K562 (cell line): Measurements from ENCODE around the gene HP1BP3. TPM values are rescaled to one million over a fixed set of nuclear protein-coding genes. Genes with fewer than 3 reads are reported as not detected.

ENCODE experiments used
- ATAC-seq: fragments of 200-7000 bp; cut with Tn5 transposase; 3 replicates; pipeline ENCODE4 v1.9.1; 2020; ENCODE audit warnings: moderate library complexity
- BruUV-seq: library from RNA; stranded (reverse); fragments of 400-500 nt; replicated peaks from 2 replicates; lab custom pipeline; 2021; lab: Mats Ljungman, UMichigan
- CTCF ChIA-PET: fragments of 300-600 bp; formaldehyde crosslinking; extraction: SDS; loops from one replicate; lab custom pipeline; 2021; ENCODE audit warnings: low intra/inter-chr PET ratio; lab: Yijun Ruan, JAX
- POLR2A ChIA-PET: fragments of 300-600, 350-650 bp; sonication (Branson Sonifier 250); formaldehyde crosslinking; extraction: SDS; loops from one replicate; lab custom pipeline; 2021; ENCODE audit warnings: antibody characterized with exemption, inconsistent platforms; lab: Yijun Ruan, JAX
- DNase-seq, 4 experiments: peaks; one replicate each; pipeline versions ENCODE4 v3.0.0 to v3.0.0-alpha.2; 2011 to 2018; ENCODE audit warnings: low spot score in 3 of 4, mixed read lengths in 3 of 4; ENCODE audit errors: extremely low read depth in 1 of 4
- FAIRE-seq: peaks from 2 replicates; lab custom pipeline; 2011; peaks lifted over from hg19 to GRCh38; lab: Jason Lieb, UNC
- H2AFZ ChIP-seq: 2 replicates; pipeline ENCODE4 v1.6.0; 2011; ENCODE audit warnings: low read depth, low read length, control low read depth, inconsistent platforms
- H3K27ac ChIP-seq: fragments of 200-600 bp; 3 replicates; pipeline ENCODE4 v1.8.0; 2011; ENCODE audit warnings: low read depth, mild to moderate bottlenecking, control low read depth, inconsistent platforms, low read length, moderate library complexity, mixed read lengths; ENCODE audit errors: extremely low read depth
- H3K27me3 ChIP-seq, 2 experiments: fragments of 300-600 bp in 1 of 2; 2 replicates in 1 of 2; 3 replicates in 1 of 2; pipeline versions ENCODE4 v1.6.0 to v1.8.0; 2011; ENCODE audit warnings: inconsistent platforms in 2 of 2, low read length in 2 of 2, mild to moderate bottlenecking in 1 of 2, mixed read lengths in 1 of 2, moderate library complexity in 1 of 2; ENCODE audit not compliant: control insufficient read depth in 2 of 2, insufficient read depth in 2 of 2
- H3K36me3 ChIP-seq: fragments of 300-600 bp; 3 replicates; pipeline ENCODE4 v1.8.0; 2011; ENCODE audit warnings: mild to moderate bottlenecking, low read length, inconsistent platforms; ENCODE audit not compliant: control insufficient read depth, insufficient read depth
- H3K4me1 ChIP-seq, 2 experiments: fragments of 200-600 bp in 1 of 2; replicated peaks in 1 of 2; 2 replicates in 1 of 2; 3 replicates in 1 of 2; pipeline versions ENCODE4 v1.5.1 to v1.8.0; 2011; ENCODE audit warnings: inconsistent platforms in 2 of 2, low read length in 2 of 2, mild to moderate bottlenecking in 1 of 2, mixed read lengths in 1 of 2, moderate library complexity in 1 of 2; ENCODE audit not compliant: control insufficient read depth in 2 of 2, insufficient read depth in 2 of 2
- H3K4me2 ChIP-seq: 2 replicates; pipeline ENCODE4 v1.6.1; 2011; ENCODE audit warnings: low read length, control low read depth, inconsistent platforms, mixed read lengths; ENCODE audit not compliant: insufficient read depth
- H3K4me3 ChIP-seq: fragments of 200-600 bp; sonication (generic), shearing (Covaris generic); 2 replicates; pipeline ENCODE4 v1.5.1; 2016; ENCODE audit warnings: control low read depth, inconsistent platforms
- H3K79me2 ChIP-seq: fragments of 200-600 bp; 3 replicates; pipeline ENCODE4 v1.8.0; 2011; ENCODE audit warnings: low read length, inconsistent platforms; ENCODE audit not compliant: control insufficient read depth, insufficient read depth
- H3K9ac ChIP-seq, 2 experiments: 2 replicates each; pipeline versions ENCODE4 v1.6.0 to v1.6.1; 2011; ENCODE audit warnings: low read depth in 2 of 2, low read length in 2 of 2, control low read depth in 1 of 2, inconsistent platforms in 1 of 2, mild to moderate bottlenecking in 1 of 2, mixed read lengths in 1 of 2; ENCODE audit not compliant: insufficient read depth in 1 of 2
- H3K9me1 ChIP-seq: one replicate; pipeline ENCODE4 v1.6.0; 2011; ENCODE audit warnings: inconsistent platforms, mild to moderate bottlenecking, low read length, moderate library complexity; ENCODE audit not compliant: control insufficient read depth, insufficient read depth
- H3K9me3 ChIP-seq: replicated peaks from 2 replicates; pipeline ENCODE4 v1.5.1; 2011; ENCODE audit warnings: low read depth, low read length, inconsistent platforms; ENCODE audit not compliant: control insufficient read depth, insufficient read depth
- H4K20me1 ChIP-seq: replicated peaks from 2 replicates; pipeline ENCODE4 v1.6.1; 2011; ENCODE audit warnings: low read length, inconsistent platforms, mixed read lengths; ENCODE audit not compliant: control insufficient read depth, insufficient read depth
- CBX8 ChIP-seq: fragments of 200-600 bp; sonication (generic); IDR thresholded peaks from 2 replicates; pipeline ENCODE4 v1.6.1; 2012; ENCODE audit warnings: borderline replicate concordance, mixed run types, low read depth, mild to moderate bottlenecking, moderate library complexity, mixed read lengths, low read length, control low read depth, inconsistent platforms; ENCODE audit not compliant: poor library complexity, severe bottlenecking; ENCODE audit errors: extremely low read depth
- EP400 ChIP-seq: fragments of 450-650 bp; IDR thresholded peaks from 2 replicates; pipeline ENCODE4 v1.6.1; 2017; ENCODE audit warnings: antibody characterized with exemption, mild to moderate bottlenecking, moderate library complexity
- HDAC8 ChIP-seq: fragments of 450-650 bp; IDR thresholded peaks from 2 replicates; pipeline ENCODE4 v1.6.1; 2016; ENCODE audit warnings: mild to moderate bottlenecking, missing genetic modification characterization, moderate library complexity, missing compliant biosample characterization
- HNRNPH1 ChIP-seq: fragments of 200-400 bp; formaldehyde crosslinking; optimal IDR thresholded peaks from 2 replicates; pipeline ENCODE3; 2017; ENCODE audit warnings: low read depth, mild to moderate bottlenecking, low read length, moderate library complexity
- IRF9 ChIP-seq: fragments of 450-650 bp; IDR thresholded peaks from 2 replicates; pipeline ENCODE4 v1.6.1; 2016; ENCODE audit warnings: missing biosample characterization, missing genetic modification characterization
- MAZ ChIP-seq, 2 experiments: fragments of 450-650 bp in 1 of 2; sonication (generic) in 1 of 2; formaldehyde crosslinking; IDR thresholded peaks in 1 of 2; conservative IDR thresholded peaks in 1 of 2; 2 replicates each; pipeline versions ENCODE4 v1.4.0 to v1.5.0; 2020; ENCODE audit warnings: mild to moderate bottlenecking in 1 of 2, missing genetic modification reagents in 1 of 2
- PRPF4 ChIP-seq: fragments of 200-400 bp; formaldehyde crosslinking; IDR thresholded peaks from one replicate; pipeline ENCODE4 v1.6.1; 2017; ENCODE audit warnings: low read length, low read depth, mild to moderate bottlenecking; ENCODE audit not compliant: insufficient read depth, poor library complexity, severe bottlenecking
- RBBP5 ChIP-seq: fragments of 200-600 bp; sonication (generic); IDR thresholded peaks from 2 replicates; pipeline ENCODE4 v1.6.1; 2012; ENCODE audit warnings: borderline replicate concordance, mild to moderate bottlenecking, low read length, control low read depth, inconsistent platforms; ENCODE audit not compliant: insufficient read depth, poor library complexity, severe bottlenecking
- ZNF143 ChIP-seq: sonication (generic); formaldehyde crosslinking; IDR thresholded peaks from 2 replicates; pipeline ENCODE4 v1.9.0; 2022; ENCODE audit warnings: mild to moderate bottlenecking, missing genetic modification reagents
- ZNF431 ChIP-seq: sonication (generic); formaldehyde crosslinking; IDR thresholded peaks from 2 replicates; pipeline ENCODE4 v1.8.0; 2022; ENCODE audit warnings: mild to moderate bottlenecking, missing genetic modification reagents
- WGBS: fragments of 100-300 bp; shearing (Covaris generic); methylation state at CpG from one replicate; pipeline ENCODE4 v1.1.6; 2016; ENCODE audit warnings: low coverage, mixed read lengths; ENCODE audit not compliant: insufficient coverage; ENCODE audit errors: missing lambda C conversion rate; 5-methylcytosine and 5-hydroxymethylcytosine counted together
- in situ Hi-C: fragments of 300-500 bp; cut with MboI; formaldehyde crosslinking; loops from 4 replicates; pipeline ENCODE4 v1.15.0; 2018; ENCODE audit warnings: inconsistent platforms, mixed read lengths
- intact Hi-C: fragments of 100-400 bp; cut with micrococcal nuclease; formaldehyde crosslinking; loops from 2 replicates; pipeline ENCODE4 v1.14.2; 2022
- polyA plus RNA-seq, 8 experiments: library from polyadenylated mRNA; depleted of rRNA in 4 of 8; stranded (reverse) in 5 of 8; unstranded in 3 of 8; fragments of >200 nt; fragmentation: Nextera tagmentation in 2 of 8; fragmentation: Illumina TruSeq in 1 of 8; extraction: Ambion mirVana in 2 of 8; extraction: Trizol in 1 of 8; gene quantifications; 2 replicates each; pipeline versions ENCODE4 v1.2.1 to v1.2.3, GENCODE V29; 2011 to 2014; ENCODE audit warnings: inconsistent platforms in 1 of 8, missing spikeins in 1 of 8
- total RNA-seq, 7 experiments: library from RNA; depleted of rRNA in 6 of 7; stranded (reverse); fragments of >200 nt in 6 of 7; fragmentation: Illumina TruSeq in 2 of 7; extraction: Trizol in 2 of 7; gene quantifications; 2 replicates each; pipeline versions ENCODE4 v1.2.1 to v1.2.3, GENCODE V29; 2011 to 2021; ENCODE audit warnings: low replicate concordance in 1 of 7
- TF ChIP-seq, protein P1 (sequence below): fragments of 250-450 bp; sonication (Bioruptor Pico); IDR thresholded peaks from 2 replicates; pipeline ENCODE4 v1.4.0; 2020; ENCODE audit warnings: borderline replicate concordance
- TF ChIP-seq, protein P2 (sequence below): sonication (generic); formaldehyde crosslinking; IDR thresholded peaks from 2 replicates; pipeline ENCODE4 v1.8.0; 2022; ENCODE audit warnings: mild to moderate bottlenecking, missing genetic modification reagents

Gene HP1BP3
- total and polyA plus RNA-seq, 9 of the 15 experiments (the other 6 are each of a cell fraction or from before 2014, with no cell fraction given), result 57.3 to 513 (median 240) TPM

- in situ Hi-C loops, result no loop called here
- ATAC-seq (no peak), DNase-seq (no peak)
- Histone ChIP-seq H3K4me2 (no peak overlapping the region), H3K27ac (no peak overlapping the region), H3K9me3 (no peaks in the 10 kb centered on the region; the same call in 1 of the 2 replicates), H3K4me3 (no peak overlapping the region), H3K79me2 (no peaks in the 10 kb centered on the region), H2AFZ (no peak overlapping the region), H3K27me3 (peaks cover 0 to 37% of the 10 kb centered on the region in 2 experiments; a peak in 3 of 5 replicates)
- ChIA-PET POLR2A (interaction anchor here (0.5 to 0.7 kb wide), 3 partner anchors 13 to 255 kb away, joined by 3 read pairs; partner anchors contain the start of gene KIF17), CTCF (no interaction called here)
- no TSS peak for BruUV-seq
- no peak for TF ChIP-seq HDAC8
- TF ChIP-seq ZNF143, result no peak
- no peak for TF ChIP-seq RBBP5
- TF ChIP-seq, protein P1, sequence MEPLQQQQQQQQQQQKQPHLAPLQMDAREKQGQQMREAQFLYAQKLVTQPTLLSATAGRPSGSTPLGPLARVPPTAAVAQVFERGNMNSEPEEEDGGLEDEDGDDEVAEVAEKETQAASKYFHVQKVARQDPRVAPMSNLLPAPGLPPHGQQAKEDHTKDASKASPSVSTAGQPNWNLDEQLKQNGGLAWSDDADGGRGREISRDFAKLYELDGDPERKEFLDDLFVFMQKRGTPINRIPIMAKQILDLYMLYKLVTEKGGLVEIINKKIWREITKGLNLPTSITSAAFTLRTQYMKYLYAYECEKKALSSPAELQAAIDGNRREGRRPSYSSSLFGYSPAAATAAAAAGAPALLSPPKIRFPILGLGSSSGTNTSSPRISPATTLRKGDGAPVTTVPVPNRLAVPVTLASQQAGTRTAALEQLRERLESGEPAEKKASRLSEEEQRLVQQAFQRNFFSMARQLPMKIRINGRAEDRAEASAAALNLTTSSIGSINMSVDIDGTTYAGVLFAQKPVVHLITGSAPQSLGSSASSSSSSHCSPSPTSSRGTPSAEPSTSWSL, result no peak
- TF ChIP-seq, protein P2, sequence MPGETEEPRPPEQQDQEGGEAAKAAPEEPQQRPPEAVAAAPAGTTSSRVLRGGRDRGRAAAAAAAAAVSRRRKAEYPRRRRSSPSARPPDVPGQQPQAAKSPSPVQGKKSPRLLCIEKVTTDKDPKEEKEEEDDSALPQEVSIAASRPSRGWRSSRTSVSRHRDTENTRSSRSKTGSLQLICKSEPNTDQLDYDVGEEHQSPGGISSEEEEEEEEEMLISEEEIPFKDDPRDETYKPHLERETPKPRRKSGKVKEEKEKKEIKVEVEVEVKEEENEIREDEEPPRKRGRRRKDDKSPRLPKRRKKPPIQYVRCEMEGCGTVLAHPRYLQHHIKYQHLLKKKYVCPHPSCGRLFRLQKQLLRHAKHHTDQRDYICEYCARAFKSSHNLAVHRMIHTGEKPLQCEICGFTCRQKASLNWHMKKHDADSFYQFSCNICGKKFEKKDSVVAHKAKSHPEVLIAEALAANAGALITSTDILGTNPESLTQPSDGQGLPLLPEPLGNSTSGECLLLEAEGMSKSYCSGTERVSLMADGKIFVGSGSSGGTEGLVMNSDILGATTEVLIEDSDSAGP (CRISPR knock-in tag), result no peak
- TF ChIP-seq PRPF4, result no peak
- no peak for TF ChIP-seq EP400
- TF ChIP-seq HNRNPH1, result no peak
- no peak for TF ChIP-seq ZNF431
- TF ChIP-seq MAZ (CRISPR knock-in tag; conservative IDR thresholded peaks at IDR 0.05 in 1 of 2, IDR thresholded peaks at IDR 0.05 in 1 of 2), result no peak
- no peak for TF ChIP-seq IRF9
- TF ChIP-seq CBX8, result no peak
- TF ChIP-seq, all 486 proteins: peak for 0
- FAIRE-seq, result no peak
- no peak overlapping the region; a peak in 1 of 4 replicates for H3K9ac ChIP-seq
- H4K20me1 ChIP-seq, result peaks cover 3% of the 10 kb centered on the region; the same call in 1 of the 2 replicates
- peaks cover 12 to 47% of the 10 kb centered on the region in 2 experiments for H3K4me1 ChIP-seq
- no peaks in the 10 kb centered on the region; the same call in 2 of the 3 replicates for H3K36me3 ChIP-seq
- peaks cover 8% of the 10 kb centered on the region for H3K9me1 ChIP-seq
- 44% methylated on average over 28 of the region's 62 CpGs for WGBS
- intact Hi-C loops, result no loop called here
Observed at GRCh38 chr1:20731057-20731991, 55.8 kb downstream of the HP1BP3 start.
